ENCODE data around the gene BBC3. TPM values are rescaled to one million over a fixed set of nuclear protein-coding genes. Genes with fewer than 3 reads are reported as not detected.
A peak's percentile ranks its signal among the peaks of the same experiment; 100 is the strongest.

The BBC3 gene
- total RNA-seq, 1 donor from 2014 or later, result 54.6 TPM

GRCh38 chr19:47226426-47227351 lies 4.3 kb downstream of the BBC3 start:
- peak overlapping the region; percentile 95 for H3K9ac ChIP-seq (ENCODE audit: low read length)
- Mint-ChIP-seq H3K36me3 (ENCODE audit: low read depth, unreplicated experiment) (peaks cover 4% of the 10 kb centered on the region), H3K4me1 (ENCODE audit: low read depth, unreplicated experiment) (peaks cover 9% of the 10 kb centered on the region), H3K27ac (ENCODE audit: unreplicated experiment) (peak overlapping the region; percentile 94), H3K4me3 (ENCODE audit: unreplicated experiment) (peak overlapping the region; percentile 83), H3K27me3 (ENCODE audit: low read depth, unreplicated experiment) (no peaks in the 10 kb centered on the region), H3K9me3 (ENCODE audit: unreplicated experiment) (no peaks in the 10 kb centered on the region)
- H3K4me3 ChIP-seq (ENCODE audit: insufficient read depth, low read depth, low read length), result peak overlapping the region; percentile 45
- peak; percentile 47 for DNase-seq (ENCODE audit: low read depth)
- H2AFZ ChIP-seq (ENCODE audit: low read depth, low read length), result no peak overlapping the region
- H3K79me2 ChIP-seq (ENCODE audit: insufficient read depth, low read length), result peaks cover 51% of the 10 kb centered on the region
- TF ChIP-seq EZH2 (IDR thresholded peaks at IDR 0.05; ENCODE audit: insufficient read depth, low read length) (no peak), CTCF (IDR thresholded peaks at IDR 0.05; ENCODE audit: insufficient read depth, low read depth, low read length) (no peak)
- H3K4me1 ChIP-seq (ENCODE audit: insufficient read depth, low read length), result peaks cover 45% of the 10 kb centered on the region
- H3K27ac ChIP-seq (ENCODE audit: low read depth, low read length), result peak overlapping the region; percentile 91
- no peaks in the 10 kb centered on the region for H3K36me3 ChIP-seq (ENCODE audit: insufficient read depth, low read length)
- H3K4me2 ChIP-seq (ENCODE audit: low read length), result peak overlapping the region; percentile 100
- no peaks in the 10 kb centered on the region for H3K27me3 ChIP-seq (ENCODE audit: insufficient read depth, low read length)
- H3K9me3 ChIP-seq (ENCODE audit: insufficient read depth, low read depth, low read length), result no peaks in the 10 kb centered on the region
- peaks cover 34% of the 10 kb centered on the region for H4K20me1 ChIP-seq (ENCODE audit: insufficient read depth, low read length)
- FAIRE-seq, result no peak

DNA sequence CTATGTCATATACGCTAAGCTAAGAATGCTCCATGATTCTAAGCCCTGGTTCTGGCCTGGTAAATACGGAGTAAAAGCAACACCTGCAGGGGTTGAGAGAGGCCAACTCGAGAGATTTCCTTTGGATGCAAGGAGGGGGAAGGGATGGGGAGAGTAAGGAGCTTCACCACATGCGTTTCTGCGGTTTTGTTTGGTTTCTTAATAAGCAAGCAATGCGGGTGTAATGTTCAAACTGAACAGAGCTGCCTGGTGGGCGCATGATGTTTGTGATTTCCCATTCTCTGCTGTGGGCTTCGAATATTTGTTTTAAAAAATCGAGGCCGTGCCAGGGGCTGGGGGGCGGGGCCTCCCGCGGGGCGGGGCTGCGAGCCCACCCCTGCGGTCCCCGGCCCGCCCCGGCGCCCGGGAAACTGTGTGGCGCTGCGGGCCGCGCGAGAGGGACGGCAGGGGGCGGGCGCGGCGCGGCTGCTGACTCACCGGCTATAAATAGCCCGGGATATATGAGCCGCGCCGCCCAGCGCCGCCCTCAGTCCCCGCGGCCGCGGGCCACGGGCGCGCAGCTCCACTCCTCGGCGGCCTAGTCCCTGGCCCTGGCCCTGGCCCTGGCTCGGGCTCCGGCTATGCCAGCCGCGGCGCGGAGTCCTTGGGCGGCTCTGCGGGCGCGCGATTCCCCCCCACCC lies 5.1 kb downstream of the BBC3 start:
- TF ChIP-seq EZH2 (IDR thresholded peaks at IDR 0.05; ENCODE audit: insufficient read depth, low read length) (no peak), CTCF (IDR thresholded peaks at IDR 0.05; ENCODE audit: insufficient read depth, low read depth, low read length) (no peak)
- peaks cover 6% of the 10 kb centered on the region for H3K4me1 Mint-ChIP-seq (ENCODE audit: low read depth, unreplicated experiment)
- Histone ChIP-seq H2AFZ (ENCODE audit: low read depth, low read length) (no peak overlapping the region), H3K4me1 (ENCODE audit: insufficient read depth, low read length) (peaks cover 40% of the 10 kb centered on the region), H3K36me3 (ENCODE audit: insufficient read depth, low read length) (no peaks in the 10 kb centered on the region), H4K20me1 (ENCODE audit: insufficient read depth, low read length) (peaks cover 37% of the 10 kb centered on the region), H3K27me3 (ENCODE audit: insufficient read depth, low read length) (no peaks in the 10 kb centered on the region), H3K9me3 (ENCODE audit: insufficient read depth, low read depth, low read length) (no peaks in the 10 kb centered on the region), H3K9ac (ENCODE audit: low read length) (peak overlapping the region; percentile 95), H3K4me3 (ENCODE audit: insufficient read depth, low read depth, low read length) (no peak overlapping the region), H3K27ac (ENCODE audit: low read depth, low read length) (peak overlapping the region; percentile 91), H3K4me2 (ENCODE audit: low read length) (peak overlapping the region; percentile 100), H3K79me2 (ENCODE audit: insufficient read depth, low read length) (peaks cover 48% of the 10 kb centered on the region)
- peak; percentile 71 for DNase-seq (ENCODE audit: low read depth)
- peaks cover 4% of the 10 kb centered on the region for H3K36me3 Mint-ChIP-seq (ENCODE audit: low read depth, unreplicated experiment)
- H3K4me3 Mint-ChIP-seq (ENCODE audit: unreplicated experiment), result peak overlapping the region; percentile 76
- FAIRE-seq, result no peak
- H3K27ac Mint-ChIP-seq (ENCODE audit: unreplicated experiment), result peak overlapping the region; percentile 89
- no peaks in the 10 kb centered on the region for H3K27me3 Mint-ChIP-seq (ENCODE audit: low read depth, unreplicated experiment)
- no peaks in the 10 kb centered on the region for H3K9me3 Mint-ChIP-seq (ENCODE audit: unreplicated experiment)
